Progenitor cell of endocrine pancreas (in vitro differentiated cells): Measurements from ENCODE around the gene SKI. TPM values are rescaled to one million over a fixed set of nuclear protein-coding genes. Genes with fewer than 3 reads are reported as not detected.

Experiments
- DNase-seq: peaks from one replicate; pipeline ENCODE4 v3.0.0; 2021; ENCODE audit warnings: low spot score; ENCODE audit not compliant: unreplicated experiment
- H3K27ac Mint-ChIP-seq: 2 replicates; pipeline ENCODE4 v1.8.0; 2021; ENCODE audit warnings: mild to moderate bottlenecking, moderate library complexity, mixed read lengths
- H3K27me3 Mint-ChIP-seq: 2 replicates; pipeline ENCODE4 v1.8.0; 2021; ENCODE audit warnings: mixed read lengths
- H3K36me3 Mint-ChIP-seq: 2 replicates; pipeline ENCODE4 v1.8.0; 2022; ENCODE audit warnings: mixed read lengths; ENCODE audit not compliant: insufficient read depth
- H3K4me1 Mint-ChIP-seq: 2 replicates; pipeline ENCODE4 v1.8.0; 2021; ENCODE audit warnings: low read depth, mixed read lengths
- H3K4me3 Mint-ChIP-seq: 2 replicates; pipeline ENCODE4 v1.8.0; 2021; ENCODE audit warnings: low read depth, mild to moderate bottlenecking, moderate library complexity, mixed read lengths
- H3K9me3 Mint-ChIP-seq: 2 replicates; pipeline ENCODE4 v1.8.0; 2021; ENCODE audit warnings: low read depth, mixed read lengths
- total RNA-seq: library from RNA; stranded (reverse); gene quantifications from 2 replicates; pipeline ENCODE4 v1.2.1, GENCODE V29; 2021
- TF ChIP-seq, protein P1 (sequence below): fragments of 200-600 bp; sonication (generic); IDR thresholded peaks from one replicate; pipeline ENCODE4 v1.5.0; 2021; ENCODE audit warnings: antibody characterized with exemption, mild to moderate bottlenecking; ENCODE audit not compliant: unreplicated experiment

SKI gene
- total RNA-seq, 1 donor from 2014 or later: 56.2 TPM

DNA sequence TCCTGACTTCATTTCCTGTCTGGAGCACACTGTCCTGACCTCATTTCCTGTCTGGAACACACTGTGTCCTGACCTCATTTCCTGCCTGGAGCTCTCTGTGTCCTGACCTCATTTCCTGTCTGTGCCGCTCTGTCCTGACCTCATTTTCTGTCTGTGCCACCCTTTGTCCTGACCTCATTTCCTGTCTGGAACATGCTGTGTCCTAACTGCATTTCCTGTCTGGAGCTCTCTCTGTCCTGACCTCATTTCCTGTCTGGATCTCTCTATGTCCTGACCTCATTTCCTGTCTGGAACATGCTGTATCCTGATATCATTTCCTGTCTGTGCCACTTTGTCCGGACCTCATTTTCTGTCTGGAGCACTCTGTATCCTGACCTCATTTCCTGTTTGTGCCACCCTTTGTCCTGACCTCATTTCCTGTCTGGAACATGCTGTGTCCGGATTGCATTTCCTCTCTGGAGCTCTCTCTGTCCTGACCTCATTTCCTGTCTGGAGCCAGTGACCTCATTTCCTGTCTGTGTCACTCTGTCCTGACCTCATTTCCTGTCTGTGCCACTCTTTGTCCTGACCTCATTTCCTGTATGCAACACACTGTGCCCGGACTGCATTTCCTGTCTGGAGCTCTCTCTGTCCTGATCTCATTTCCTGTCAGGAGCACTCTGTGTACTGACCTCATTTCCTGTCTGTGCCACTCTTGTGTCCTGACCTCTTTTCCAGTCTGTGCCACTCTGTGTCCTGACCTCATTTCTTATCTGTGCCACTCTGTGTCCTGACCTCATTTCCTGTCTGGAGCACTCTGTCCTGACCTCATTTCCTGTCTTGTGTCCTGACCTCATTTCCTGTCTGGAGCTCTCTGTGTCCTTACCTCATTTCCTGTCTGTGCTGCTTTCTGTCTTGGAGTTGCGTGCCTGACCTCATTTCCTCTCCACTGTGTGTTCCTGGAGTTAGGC, 27.6 kb downstream of the SKI start:
- H3K4me3 Mint-ChIP-seq: no peak overlapping the region
- DNase-seq: no peak
- H3K36me3 Mint-ChIP-seq: peaks cover 8% of the 10 kb centered on the region
- H3K4me1 Mint-ChIP-seq: peaks cover 19% of the 10 kb centered on the region
- H3K27me3 Mint-ChIP-seq: no peaks in the 10 kb centered on the region
- H3K9me3 Mint-ChIP-seq: peaks cover 3% of the 10 kb centered on the region
- TF ChIP-seq, protein P1, sequence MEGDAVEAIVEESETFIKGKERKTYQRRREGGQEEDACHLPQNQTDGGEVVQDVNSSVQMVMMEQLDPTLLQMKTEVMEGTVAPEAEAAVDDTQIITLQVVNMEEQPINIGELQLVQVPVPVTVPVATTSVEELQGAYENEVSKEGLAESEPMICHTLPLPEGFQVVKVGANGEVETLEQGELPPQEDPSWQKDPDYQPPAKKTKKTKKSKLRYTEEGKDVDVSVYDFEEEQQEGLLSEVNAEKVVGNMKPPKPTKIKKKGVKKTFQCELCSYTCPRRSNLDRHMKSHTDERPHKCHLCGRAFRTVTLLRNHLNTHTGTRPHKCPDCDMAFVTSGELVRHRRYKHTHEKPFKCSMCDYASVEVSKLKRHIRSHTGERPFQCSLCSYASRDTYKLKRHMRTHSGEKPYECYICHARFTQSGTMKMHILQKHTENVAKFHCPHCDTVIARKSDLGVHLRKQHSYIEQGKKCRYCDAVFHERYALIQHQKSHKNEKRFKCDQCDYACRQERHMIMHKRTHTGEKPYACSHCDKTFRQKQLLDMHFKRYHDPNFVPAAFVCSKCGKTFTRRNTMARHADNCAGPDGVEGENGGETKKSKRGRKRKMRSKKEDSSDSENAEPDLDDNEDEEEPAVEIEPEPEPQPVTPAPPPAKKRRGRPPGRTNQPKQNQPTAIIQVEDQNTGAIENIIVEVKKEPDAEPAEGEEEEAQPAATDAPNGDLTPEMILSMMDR: no peak
- no peak overlapping the region for H3K27ac Mint-ChIP-seq

DNA sequence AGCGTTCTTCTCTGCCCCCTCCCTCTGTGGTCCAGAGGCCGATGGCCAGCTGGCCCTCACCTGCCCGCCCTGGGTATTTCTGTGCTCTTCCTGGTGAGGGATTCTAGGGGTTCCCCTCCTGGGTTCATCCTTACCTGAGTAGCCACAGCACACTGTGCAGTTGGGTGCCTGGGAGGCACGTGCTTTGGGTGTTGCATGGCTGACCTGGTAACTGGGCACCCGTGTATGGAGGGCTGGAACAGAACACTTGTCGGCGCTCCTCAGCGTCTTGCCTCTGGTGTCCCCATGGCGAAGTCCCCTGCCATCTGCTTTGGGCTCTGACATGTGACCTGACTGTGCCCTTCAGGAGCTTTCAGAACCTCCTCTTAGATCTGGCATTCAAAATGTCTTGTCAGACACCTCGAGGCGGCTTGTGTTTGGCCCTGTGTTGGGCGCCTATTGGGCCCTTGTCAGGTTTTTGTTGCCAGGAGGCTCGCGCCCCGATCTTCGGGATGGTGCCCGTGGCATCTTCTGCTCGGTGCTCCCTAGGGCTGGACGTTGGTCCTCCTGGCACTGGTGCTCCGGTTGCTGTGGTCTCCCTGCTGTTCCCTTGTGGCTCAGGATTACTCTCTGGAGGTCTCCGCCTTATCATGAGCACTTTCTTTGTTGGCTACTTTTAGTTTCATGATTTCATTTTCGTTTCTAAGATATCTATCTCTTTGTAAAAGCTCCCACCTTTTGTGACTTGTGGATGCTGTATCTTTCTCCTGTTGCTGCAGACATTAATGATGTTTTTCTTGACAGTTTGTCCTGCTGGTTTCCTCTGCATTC, 28.5 kb downstream of the SKI start:
- DNase-seq: no peak

DNA sequence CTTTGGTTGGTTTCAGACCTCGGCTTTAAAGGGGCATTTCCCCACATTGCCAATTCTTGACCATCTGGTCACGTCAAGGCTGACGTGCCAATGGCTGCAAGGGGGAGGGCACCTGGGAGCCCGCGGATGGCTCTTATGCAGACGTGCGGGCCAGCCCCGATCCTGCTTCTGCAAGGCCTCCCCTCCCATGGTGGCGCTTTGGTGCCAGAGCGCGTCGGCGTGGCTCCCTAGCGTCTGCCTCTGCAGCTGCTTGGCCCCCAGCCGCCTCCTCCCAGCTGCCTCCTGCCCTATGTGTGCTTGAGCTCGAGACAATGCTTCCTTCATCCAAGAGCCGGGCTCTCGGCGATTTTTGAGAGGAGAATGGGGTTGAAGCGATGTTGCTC, 29.1 kb downstream of the SKI start:
- no peaks in the 10 kb centered on the region for H3K27me3 Mint-ChIP-seq
- no peak overlapping the region for H3K4me3 Mint-ChIP-seq
- no peak for DNase-seq
- H3K9me3 Mint-ChIP-seq: peaks cover 3% of the 10 kb centered on the region
- TF ChIP-seq, protein P1: no peak
- H3K27ac Mint-ChIP-seq: no peak overlapping the region
- peaks cover 8% of the 10 kb centered on the region for H3K36me3 Mint-ChIP-seq
- H3K4me1 Mint-ChIP-seq: peaks cover 16% of the 10 kb centered on the region

More for the DNA sequence above, 28.5 kb downstream of the SKI start:
- peaks cover 8% of the 10 kb centered on the region for H3K36me3 Mint-ChIP-seq
- TF ChIP-seq, protein P1: no peak
- no peak overlapping the region for H3K27ac Mint-ChIP-seq
- H3K4me1 Mint-ChIP-seq: peaks cover 17% of the 10 kb centered on the region
- H3K27me3 Mint-ChIP-seq: no peaks in the 10 kb centered on the region
- H3K9me3 Mint-ChIP-seq: peaks cover 3% of the 10 kb centered on the region
- no peak overlapping the region for H3K4me3 Mint-ChIP-seq

DNA sequence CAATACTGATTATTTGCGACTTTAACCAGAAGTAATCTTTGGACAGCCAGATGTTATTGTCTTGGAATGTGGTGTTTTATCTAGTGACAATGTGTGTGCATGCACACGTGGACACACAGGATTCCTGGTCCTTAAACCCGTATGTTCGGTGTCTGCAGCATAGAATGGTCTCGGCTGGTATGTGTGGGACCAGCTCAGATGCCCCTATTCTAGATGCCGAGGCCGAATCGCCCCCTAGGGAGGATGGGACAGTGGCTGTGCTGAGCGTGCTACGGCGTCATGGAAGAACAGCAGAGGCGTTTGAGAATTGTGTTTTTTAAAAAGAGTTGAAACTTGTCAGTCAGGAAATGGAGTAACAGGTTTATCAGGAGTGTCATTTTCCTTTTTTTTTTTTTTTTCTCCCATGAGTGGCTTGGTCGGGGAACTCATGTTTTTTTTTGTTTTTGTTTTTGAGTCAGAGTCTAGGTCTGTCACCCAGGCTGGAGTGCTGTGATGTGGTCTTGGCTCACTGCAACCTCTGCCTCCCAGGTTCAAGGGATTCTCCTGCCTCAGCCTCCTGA, 30.1 kb downstream of the SKI start:
- Mint-ChIP-seq H3K9me3 (peaks cover 3% of the 10 kb centered on the region), H3K36me3 (peaks cover 5% of the 10 kb centered on the region), H3K4me3 (no peak overlapping the region), H3K4me1 (peaks cover 16% of the 10 kb centered on the region), H3K27me3 (no peaks in the 10 kb centered on the region), H3K27ac (peak overlapping the region; percentile 51)
- TF ChIP-seq, protein P1: no peak
- no peak for DNase-seq

DNA sequence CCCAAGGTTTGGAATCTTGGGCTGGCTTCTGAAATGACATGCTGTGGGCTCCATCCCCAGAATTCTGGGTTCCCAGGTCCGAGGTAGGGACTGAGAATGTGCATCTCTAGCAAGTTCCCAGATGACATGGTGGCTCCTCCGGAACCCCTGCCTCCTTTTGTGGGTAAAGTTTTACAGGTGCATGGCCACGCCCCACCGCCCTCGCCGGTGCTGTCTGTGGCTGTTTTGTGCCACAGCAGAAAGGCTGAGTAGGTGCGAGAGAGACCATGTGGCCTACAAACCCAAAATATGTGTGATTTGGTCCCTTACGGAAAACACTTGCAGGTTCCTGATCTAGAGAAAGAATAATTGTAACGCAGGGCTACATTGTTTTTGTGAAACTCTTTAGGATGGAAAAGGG, 30.9 kb downstream of the SKI start:
- Mint-ChIP-seq H3K4me1 (peaks cover 16% of the 10 kb centered on the region), H3K4me3 (no peak overlapping the region), H3K27me3 (no peaks in the 10 kb centered on the region), H3K9me3 (peaks cover 3% of the 10 kb centered on the region), H3K36me3 (peaks cover 5% of the 10 kb centered on the region), H3K27ac (peak overlapping the region; percentile 5)
- DNase-seq: no peak
- TF ChIP-seq, protein P1: no peak
